ENCODE results near the gene HK3.

Gene HK3

GRCh38 chr5:176853151-176853778 lies 45.9 kb downstream of the HK3 start:
- Histone ChIP-seq H3K4me1 (ENCODE audit: insufficient read depth, low read length, poor library complexity, severe bottlenecking) (no peaks in the 10 kb centered on the region), H3K9ac (ENCODE audit: low read depth, low read length, poor library complexity, severe bottlenecking) (no peak overlapping the region), H3K27me3 (ENCODE audit: insufficient read depth, low read length, poor library complexity, severe bottlenecking) (no peaks in the 10 kb centered on the region), H4K20me1 (ENCODE audit: insufficient read depth, low read length, poor library complexity, severe bottlenecking) (no peaks in the 10 kb centered on the region), H3K4me3 (ENCODE audit: low read length, poor library complexity, severe bottlenecking) (no peak overlapping the region), H3K79me2 (ENCODE audit: insufficient read depth, low read length) (no peaks in the 10 kb centered on the region), H3F3A (ENCODE audit: low read depth) (no peaks in the 10 kb centered on the region), H2AFZ (ENCODE audit: low read length) (no peak overlapping the region), H3K9me3 (ENCODE audit: insufficient read depth, low read depth, low read length) (no peaks in the 10 kb centered on the region), H3K4me2 (ENCODE audit: low read depth, low read length, poor library complexity, severe bottlenecking) (no peak overlapping the region), H3K36me3 (ENCODE audit: insufficient read depth, low read length) (no peaks in the 10 kb centered on the region), H3K9me2 (replicated peaks; ENCODE audit: low read depth, low read length) (no peaks in the 10 kb centered on the region)
- no peak for TF ChIP-seq EZH2phosphoT487 (IDR thresholded peaks at IDR 0.05; ENCODE audit: borderline replicate concordance)
- TF ChIP-seq CTCF (conservative IDR thresholded peaks at IDR 0.05; ENCODE audit: low read length), result no peak

GRCh38 chr5:176851871-176852658 lies 47.1 kb downstream of the HK3 start:
- H3K4me3 ChIP-seq (ENCODE audit: low read length, poor library complexity, severe bottlenecking), result no peak overlapping the region
- no peaks in the 10 kb centered on the region for H3K79me2 ChIP-seq (ENCODE audit: insufficient read depth, low read length)
- no peak overlapping the region for H2AFZ ChIP-seq (ENCODE audit: low read length)
- no peaks in the 10 kb centered on the region for H3K36me3 ChIP-seq (ENCODE audit: insufficient read depth, low read length)
- no peaks in the 10 kb centered on the region for H3K9me3 ChIP-seq (ENCODE audit: insufficient read depth, low read depth, low read length)
- H4K20me1 ChIP-seq (ENCODE audit: insufficient read depth, low read length, poor library complexity, severe bottlenecking), result no peaks in the 10 kb centered on the region
- H3K27me3 ChIP-seq (ENCODE audit: insufficient read depth, low read length, poor library complexity, severe bottlenecking), result no peaks in the 10 kb centered on the region
- H3K9me2 ChIP-seq (replicated peaks; ENCODE audit: low read depth, low read length), result no peaks in the 10 kb centered on the region
- no peaks in the 10 kb centered on the region for H3F3A ChIP-seq (ENCODE audit: low read depth)
- H3K9ac ChIP-seq (ENCODE audit: low read depth, low read length, poor library complexity, severe bottlenecking), result no peak overlapping the region
- H3K4me2 ChIP-seq (ENCODE audit: low read depth, low read length, poor library complexity, severe bottlenecking), result no peak overlapping the region
- H3K4me1 ChIP-seq (ENCODE audit: insufficient read depth, low read length, poor library complexity, severe bottlenecking), result no peaks in the 10 kb centered on the region
- TF ChIP-seq CTCF (conservative IDR thresholded peaks at IDR 0.05; ENCODE audit: low read length) (no peak), EZH2phosphoT487 (IDR thresholded peaks at IDR 0.05; ENCODE audit: borderline replicate concordance) (no peak)

- H3K79me2 ChIP-seq (ENCODE audit: insufficient read depth, low read length), result no peaks in the 10 kb centered on the region
- no peak overlapping the region for H3K9ac ChIP-seq (ENCODE audit: low read depth, low read length, poor library complexity, severe bottlenecking)
- no peaks in the 10 kb centered on the region for H3K9me2 ChIP-seq (replicated peaks; ENCODE audit: low read depth, low read length)
- no peak overlapping the region for H3K4me2 ChIP-seq (ENCODE audit: low read depth, low read length, poor library complexity, severe bottlenecking)
- no peaks in the 10 kb centered on the region for H3F3A ChIP-seq (ENCODE audit: low read depth)
- H3K27me3 ChIP-seq (ENCODE audit: insufficient read depth, low read length, poor library complexity, severe bottlenecking), result no peaks in the 10 kb centered on the region
- no peaks in the 10 kb centered on the region for H3K36me3 ChIP-seq (ENCODE audit: insufficient read depth, low read length)
- no peaks in the 10 kb centered on the region for H4K20me1 ChIP-seq (ENCODE audit: insufficient read depth, low read length, poor library complexity, severe bottlenecking)
- H3K4me1 ChIP-seq (ENCODE audit: insufficient read depth, low read length, poor library complexity, severe bottlenecking), result no peaks in the 10 kb centered on the region
- H3K9me3 ChIP-seq (ENCODE audit: insufficient read depth, low read depth, low read length), result no peaks in the 10 kb centered on the region
- H2AFZ ChIP-seq (ENCODE audit: low read length), result no peak overlapping the region
- no peak for TF ChIP-seq EZH2phosphoT487 (IDR thresholded peaks at IDR 0.05; ENCODE audit: borderline replicate concordance)
- TF ChIP-seq CTCF (conservative IDR thresholded peaks at IDR 0.05; ENCODE audit: low read length), result no peak
- no peak overlapping the region for H3K4me3 ChIP-seq (ENCODE audit: low read length, poor library complexity, severe bottlenecking)
Measured at GRCh38 chr5:176851380-176851779, 47.8 kb downstream of the HK3 start.
